ENCODE measurements around the gene TBC1D10B.

The TBC1D10B gene

DNA sequence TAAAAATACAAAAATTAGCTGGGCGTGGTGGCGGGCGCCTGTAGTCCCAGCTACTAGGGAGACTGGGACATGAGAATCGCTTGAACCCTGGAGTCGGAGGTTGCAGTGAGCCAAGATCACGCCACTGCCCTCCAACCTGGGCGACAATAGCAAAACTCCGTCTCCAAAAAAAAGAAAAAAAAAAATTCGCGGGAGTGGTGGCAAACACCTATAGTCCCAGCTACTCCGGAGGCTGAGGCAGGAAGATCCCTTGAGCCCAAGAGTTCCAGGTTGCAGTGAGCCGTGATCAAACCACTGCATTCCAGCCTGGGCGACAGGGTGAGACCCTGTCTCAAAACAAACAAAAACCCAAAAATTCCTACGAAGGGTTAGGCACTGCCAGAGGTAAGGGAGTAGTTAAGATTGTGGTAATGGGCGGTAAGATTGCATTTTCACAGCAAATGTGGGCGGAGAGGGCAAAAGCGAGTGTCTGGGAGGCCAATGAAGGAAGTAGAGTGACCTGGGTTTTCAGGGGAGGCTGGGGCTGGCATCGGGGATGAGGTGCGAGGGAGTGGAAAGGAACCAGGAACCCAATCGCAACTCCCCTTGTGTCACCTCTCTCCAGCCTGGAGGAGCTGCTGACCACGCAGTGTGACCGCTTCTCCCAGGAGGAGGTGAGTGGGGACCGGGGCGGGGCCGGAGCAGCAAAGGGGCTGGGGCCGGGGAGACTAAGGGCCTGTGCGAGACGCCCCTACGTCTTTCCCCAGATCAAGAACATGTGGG is 6.9 kb upstream of the TBC1D10B start (continued):
- TF ChIP-seq ZNF398 (tag by site-specific recombination; IDR thresholded peaks at IDR 0.05): peak; percentile 81
- TF ChIP-seq KLF1 (tag by site-specific recombination; IDR thresholded peaks at IDR 0.05): no peak; the same call in 1 of the 2 replicates
- TF ChIP-seq ZNF600 (tag by site-specific recombination; IDR thresholded peaks at IDR 0.05): 0 out of 2 replicates have a peak, but pooled peaks have one; percentile 31
- no peak for TF ChIP-seq YY2 (tag by site-specific recombination; IDR thresholded peaks at IDR 0.05)
- peak; percentile 92 for TF ChIP-seq ZFHX2 (tag by site-specific recombination; conservative IDR thresholded peaks at IDR 0.05)
- TF ChIP-seq ZBTB8A (tag by site-specific recombination; IDR thresholded peaks at IDR 0.05): no peak
- peak; percentile 12; the same call in 1 of the 2 replicates for TF ChIP-seq KLF16 (tag by site-specific recombination; IDR thresholded peaks at IDR 0.05)
- no peak for TF ChIP-seq ZNF677 (tag by site-specific recombination; IDR thresholded peaks at IDR 0.05)
- TF ChIP-seq ZNF416 (tag by site-specific recombination; IDR thresholded peaks at IDR 0.05): no peak

- peaks cover 0 to 8% of the 10 kb centered on the region in 2 experiments; a peak in 1 of 3 replicates for H3K36me3 ChIP-seq (ENCODE audit: control insufficient read depth in 2 of 2, insufficient read depth in 1 of 2, low read length in 2 of 2)
- ChIA-PET CTCF (interaction anchor here (0.6 kb wide), 1 partner anchor 36 kb away, joined by 3 read pairs; no protein-coding TSS in a partner anchor), POLR2A (interaction anchor here (1.0 to 3.2 kb wide), 2 partner anchors 19 to 33 kb away, joined by 3 to 19 read pairs; partner anchors contain the start of gene ZNF48)
- H3K27ac ChIP-seq (ENCODE audit: extremely low read depth, low read depth, low read length): peak overlapping the region; percentile 28
- H3K9me3 ChIP-seq (ENCODE audit: control insufficient read depth, insufficient read depth, low read depth, low read length): no peaks in the 10 kb centered on the region
- H3K4me1 ChIP-seq (ENCODE audit: control insufficient read depth, insufficient read depth, low read length): peaks cover 5% of the 10 kb centered on the region
- H3K4me3 ChIP-seq (ENCODE audit: low read depth, low read length): no peak overlapping the region
- TF ChIP-seq, protein P1, sequence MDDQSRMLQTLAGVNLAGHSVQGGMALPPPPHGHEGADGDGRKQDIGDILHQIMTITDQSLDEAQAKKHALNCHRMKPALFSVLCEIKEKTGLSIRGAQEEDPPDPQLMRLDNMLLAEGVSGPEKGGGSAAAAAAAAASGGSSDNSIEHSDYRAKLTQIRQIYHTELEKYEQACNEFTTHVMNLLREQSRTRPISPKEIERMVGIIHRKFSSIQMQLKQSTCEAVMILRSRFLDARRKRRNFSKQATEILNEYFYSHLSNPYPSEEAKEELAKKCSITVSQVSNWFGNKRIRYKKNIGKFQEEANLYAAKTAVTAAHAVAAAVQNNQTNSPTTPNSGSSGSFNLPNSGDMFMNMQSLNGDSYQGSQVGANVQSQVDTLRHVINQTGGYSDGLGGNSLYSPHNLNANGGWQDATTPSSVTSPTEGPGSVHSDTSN (CRISPR knock-in tag; IDR thresholded peaks at IDR 0.05): no peak
- TF ChIP-seq ZNF548 (tag by site-specific recombination; IDR thresholded peaks at IDR 0.05): no peak
- TF ChIP-seq YY2 (tag by site-specific recombination; IDR thresholded peaks at IDR 0.05): no peak
- no peak for TF ChIP-seq ZNF621 (tag by site-specific recombination; IDR thresholded peaks at IDR 0.05)
- TF ChIP-seq ZBTB7A (tag by site-specific recombination; IDR thresholded peaks at IDR 0.05; ENCODE audit: low read depth): no peak
- no peak for TF ChIP-seq ZBTB21 (tag by site-specific recombination; IDR thresholded peaks at IDR 0.05)
- TF ChIP-seq ZNF488 (tag by site-specific recombination; IDR thresholded peaks at IDR 0.05): no peak
- TF ChIP-seq ZNF623 (tag by site-specific recombination; IDR thresholded peaks at IDR 0.05): no peak
- TF ChIP-seq, protein P2, sequence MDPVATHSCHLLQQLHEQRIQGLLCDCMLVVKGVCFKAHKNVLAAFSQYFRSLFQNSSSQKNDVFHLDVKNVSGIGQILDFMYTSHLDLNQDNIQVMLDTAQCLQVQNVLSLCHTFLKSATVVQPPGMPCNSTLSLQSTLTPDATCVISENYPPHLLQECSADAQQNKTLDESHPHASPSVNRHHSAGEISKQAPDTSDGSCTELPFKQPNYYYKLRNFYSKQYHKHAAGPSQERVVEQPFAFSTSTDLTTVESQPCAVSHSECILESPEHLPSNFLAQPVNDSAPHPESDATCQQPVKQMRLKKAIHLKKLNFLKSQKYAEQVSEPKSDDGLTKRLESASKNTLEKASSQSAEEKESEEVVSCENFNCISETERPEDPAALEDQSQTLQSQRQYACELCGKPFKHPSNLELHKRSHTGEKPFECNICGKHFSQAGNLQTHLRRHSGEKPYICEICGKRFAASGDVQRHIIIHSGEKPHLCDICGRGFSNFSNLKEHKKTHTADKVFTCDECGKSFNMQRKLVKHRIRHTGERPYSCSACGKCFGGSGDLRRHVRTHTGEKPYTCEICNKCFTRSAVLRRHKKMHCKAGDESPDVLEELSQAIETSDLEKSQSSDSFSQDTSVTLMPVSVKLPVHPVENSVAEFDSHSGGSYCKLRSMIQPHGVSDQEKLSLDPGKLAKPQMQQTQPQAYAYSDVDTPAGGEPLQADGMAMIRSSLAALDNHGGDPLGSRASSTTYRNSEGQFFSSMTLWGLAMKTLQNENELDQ (tag by site-specific recombination; IDR thresholded peaks at IDR 0.05; ENCODE audit: low read depth): no peak
- no peak for TF ChIP-seq GLI4 (tag by site-specific recombination; IDR thresholded peaks at IDR 0.05)
- no peak for TF ChIP-seq ZNF449 (tag by site-specific recombination; IDR thresholded peaks at IDR 0.05)
- TF ChIP-seq ZNF214 (tag by site-specific recombination; IDR thresholded peaks at IDR 0.05; ENCODE audit: borderline replicate concordance): no peak
- no peak for TF ChIP-seq ZBTB8A (tag by site-specific recombination; IDR thresholded peaks at IDR 0.05)
- TF ChIP-seq, protein P3, sequence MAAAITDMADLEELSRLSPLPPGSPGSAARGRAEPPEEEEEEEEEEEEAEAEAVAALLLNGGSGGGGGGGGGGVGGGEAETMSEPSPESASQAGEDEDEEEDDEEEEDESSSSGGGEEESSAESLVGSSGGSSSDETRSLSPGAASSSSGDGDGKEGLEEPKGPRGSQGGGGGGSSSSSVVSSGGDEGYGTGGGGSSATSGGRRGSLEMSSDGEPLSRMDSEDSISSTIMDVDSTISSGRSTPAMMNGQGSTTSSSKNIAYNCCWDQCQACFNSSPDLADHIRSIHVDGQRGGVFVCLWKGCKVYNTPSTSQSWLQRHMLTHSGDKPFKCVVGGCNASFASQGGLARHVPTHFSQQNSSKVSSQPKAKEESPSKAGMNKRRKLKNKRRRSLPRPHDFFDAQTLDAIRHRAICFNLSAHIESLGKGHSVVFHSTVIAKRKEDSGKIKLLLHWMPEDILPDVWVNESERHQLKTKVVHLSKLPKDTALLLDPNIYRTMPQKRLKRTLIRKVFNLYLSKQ (tag by site-specific recombination; IDR thresholded peaks at IDR 0.05; ENCODE audit: borderline replicate concordance): no peak
- no peak for TF ChIP-seq KLF7 (tag by site-specific recombination; IDR thresholded peaks at IDR 0.05; ENCODE audit: borderline replicate concordance)
- TF ChIP-seq ZNF701 (tag by site-specific recombination; IDR thresholded peaks at IDR 0.05): no peak
- TF ChIP-seq ZBTB6 (tag by site-specific recombination; IDR thresholded peaks at IDR 0.05): no peak
Observed at GRCh38 chr16:30376461-30376902, 6.2 kb upstream of the TBC1D10B start.
